Ectodermal cell (in vitro differentiated cells): Measurements from ENCODE around the gene MMP25.
A peak's percentile ranks its signal among the peaks of the same experiment; 100 is the strongest.

ENCODE experiments used
- H3K27ac ChIP-seq: 2 replicates; pipeline ENCODE4 v1.7.0; 2013; ENCODE audit warnings: mild to moderate bottlenecking, low read depth, low read length; ENCODE audit not compliant: insufficient read depth, poor library complexity, severe bottlenecking
- H3K27me3 ChIP-seq: 2 replicates; pipeline ENCODE4 v1.7.0; 2013; ENCODE audit warnings: mild to moderate bottlenecking, low read length; ENCODE audit not compliant: insufficient read depth, control insufficient read depth, poor library complexity, severe bottlenecking
- H3K36me3 ChIP-seq: one replicate; pipeline ENCODE4 v1.7.0; 2013; ENCODE audit warnings: low read length; ENCODE audit not compliant: control insufficient read depth, insufficient read depth
- H3K4me1 ChIP-seq: one replicate; pipeline ENCODE4 v1.7.0; 2013; ENCODE audit warnings: low read length; ENCODE audit not compliant: control insufficient read depth, insufficient read depth
- H3K4me3 ChIP-seq: 2 replicates; pipeline ENCODE4 v1.7.0; 2013; ENCODE audit warnings: low read depth, low read length, control low read depth; ENCODE audit not compliant: insufficient read depth
- H3K9me3 ChIP-seq: 2 replicates; pipeline ENCODE4 v1.7.0; 2013; ENCODE audit warnings: mild to moderate bottlenecking, low read length, moderate library complexity; ENCODE audit not compliant: control insufficient read depth
- WGBS, 2 experiments: methylation state at CpG; one replicate each; pipeline ENCODE4 v1.1.7; 2013; ENCODE audit warnings: missing lambda C conversion rate in 2 of 2; 5-methylcytosine and 5-hydroxymethylcytosine counted together

The MMP25 gene

GRCh38 chr16:3106205-3106928 is 60.0 kb downstream of the MMP25 start:
- peak overlapping the region; percentile 83 for H3K4me3 ChIP-seq
- peaks cover 4% of the 10 kb centered on the region for H3K4me1 ChIP-seq
- WGBS, 2 experiments: 1% methylated on average over 74 of the region's 74 CpGs
- peaks cover 3% of the 10 kb centered on the region for H3K27me3 ChIP-seq
- no peaks in the 10 kb centered on the region for H3K9me3 ChIP-seq
- H3K36me3 ChIP-seq: no peaks in the 10 kb centered on the region
- H3K27ac ChIP-seq: no peak overlapping the region
